PFSK-1 (cell line): ENCODE measurements around the gene SESN1.

Experiments
- FOXP2 ChIP-seq: optimal IDR thresholded peaks from 2 replicates; pipeline ENCODE3; 2011; ENCODE audit warnings: borderline replicate concordance, control low read depth, inconsistent platforms; ENCODE audit not compliant: insufficient read depth; ENCODE audit errors: extremely low read length, extremely low read depth
- POLR2AphosphoS5 ChIP-seq: IDR thresholded peaks from 2 replicates; pipeline ENCODE4 v1.6.1; 2012; ENCODE audit warnings: low read depth, mild to moderate bottlenecking, control low read depth, low read length, moderate library complexity
- REST ChIP-seq, 2 experiments: IDR thresholded peaks; 2 replicates each; pipeline versions ENCODE4 v1.6.1 to v1.8.0; 2011 to 2012; ENCODE audit warnings: low read depth in 2 of 2, low read length in 2 of 2, control low read depth in 1 of 2, inconsistent platforms in 1 of 2, mild to moderate bottlenecking in 1 of 2, moderate library complexity in 1 of 2; ENCODE audit not compliant: insufficient read depth in 1 of 2
- SIN3A ChIP-seq: IDR thresholded peaks from 2 replicates; pipeline ENCODE4 v1.6.1; 2012; ENCODE audit warnings: mild to moderate bottlenecking, low read length, moderate library complexity, borderline replicate concordance; ENCODE audit not compliant: insufficient read depth
- TAF1 ChIP-seq: IDR thresholded peaks from 2 replicates; pipeline ENCODE4 v1.6.1; 2012; ENCODE audit warnings: low read length, control low read depth, borderline replicate concordance; ENCODE audit not compliant: insufficient read depth

Gene SESN1

GRCh38 chr6:109058620-109059019 is 36.0 kb downstream of the SESN1 start:
- TF ChIP-seq REST (IDR thresholded peaks at IDR 0.05; ENCODE audit: insufficient read depth in 1 of 2, low read depth in 2 of 2, low read length in 2 of 2) (no peak), SIN3A (no peak), FOXP2 (no peak), POLR2AphosphoS5 (no peak), TAF1 (no peak)

GRCh38 chr6:109056661-109057060 is 38.0 kb downstream of the SESN1 start:
- no peak for TF ChIP-seq SIN3A
- TF ChIP-seq TAF1 = no peak
- no peak for TF ChIP-seq FOXP2
- no peak for TF ChIP-seq REST (IDR thresholded peaks at IDR 0.05; ENCODE audit: insufficient read depth in 1 of 2, low read depth in 2 of 2, low read length in 2 of 2)
- no peak for TF ChIP-seq POLR2AphosphoS5

GRCh38 chr6:109055771-109056235 is 38.8 kb downstream of the SESN1 start:
- TF ChIP-seq TAF1 (no peak), SIN3A (no peak), REST (IDR thresholded peaks at IDR 0.05; ENCODE audit: insufficient read depth in 1 of 2, low read depth in 2 of 2, low read length in 2 of 2) (no peak), POLR2AphosphoS5 (no peak), FOXP2 (no peak)

- TF ChIP-seq TAF1 (no peak), REST (IDR thresholded peaks at IDR 0.05; ENCODE audit: insufficient read depth in 1 of 2, low read depth in 2 of 2, low read length in 2 of 2) (no peak), SIN3A (no peak), POLR2AphosphoS5 (no peak), FOXP2 (no peak)
Observed at GRCh38 chr6:109053336-109053735, 41.3 kb downstream of the SESN1 start.

DNA sequence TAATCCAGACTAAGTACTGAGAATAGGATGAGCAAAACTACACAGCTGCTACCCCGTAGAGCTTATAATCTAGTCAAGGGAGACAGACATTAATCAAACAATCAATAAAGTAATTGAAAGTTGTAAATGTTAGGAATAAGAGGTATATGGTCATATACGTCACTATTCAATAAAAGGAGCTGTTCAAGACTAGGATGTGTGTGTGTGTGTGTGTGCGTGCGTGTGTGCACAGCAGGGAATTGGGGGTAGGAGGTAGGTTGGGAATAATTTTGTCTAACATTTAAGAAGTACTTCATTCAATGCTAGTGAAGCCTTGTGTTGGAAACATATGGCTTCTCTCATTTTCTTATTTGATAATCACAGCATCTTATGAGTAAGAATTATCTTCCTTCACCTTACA is 41.8 kb downstream of the SESN1 start:
- TF ChIP-seq POLR2AphosphoS5 (no peak), FOXP2 (no peak), TAF1 (no peak), REST (IDR thresholded peaks at IDR 0.05; ENCODE audit: insufficient read depth in 1 of 2, low read depth in 2 of 2, low read length in 2 of 2) (no peak), SIN3A (no peak)
